Endothelial cell (in vitro differentiated cells): Measurements from ENCODE around the gene PTPRCAP. TPM values are rescaled to one million over a fixed set of nuclear protein-coding genes. Genes with fewer than 3 reads are reported as not detected.

Source experiments
- DNase-seq: peaks from one replicate; pipeline ENCODE4 v3.0.0; 2021; ENCODE audit warnings: low spot score
- H3K27ac Mint-ChIP-seq: one replicate; pipeline ENCODE4 v1.8.0; 2021; ENCODE audit warnings: mixed read lengths, inconsistent platforms; ENCODE audit not compliant: unreplicated experiment
- H3K27me3 Mint-ChIP-seq: one replicate; pipeline ENCODE4 v1.8.0; 2021; ENCODE audit warnings: mild to moderate bottlenecking, moderate library complexity, mixed read lengths, inconsistent platforms; ENCODE audit not compliant: unreplicated experiment
- H3K36me3 Mint-ChIP-seq: one replicate; pipeline ENCODE4 v1.8.0; 2021; ENCODE audit warnings: mild to moderate bottlenecking, low read depth, mixed read lengths, inconsistent platforms; ENCODE audit not compliant: unreplicated experiment
- H3K4me1 Mint-ChIP-seq: one replicate; pipeline ENCODE4 v1.8.0; 2021; ENCODE audit warnings: mild to moderate bottlenecking, mixed read lengths, inconsistent platforms; ENCODE audit not compliant: unreplicated experiment
- H3K4me3 Mint-ChIP-seq: one replicate; pipeline ENCODE4 v1.8.0; 2021; ENCODE audit warnings: mild to moderate bottlenecking, mixed read lengths, inconsistent platforms; ENCODE audit not compliant: unreplicated experiment
- H3K9me3 Mint-ChIP-seq: one replicate; pipeline ENCODE4 v1.8.0; 2021; ENCODE audit warnings: mixed read lengths, inconsistent platforms; ENCODE audit not compliant: unreplicated experiment
- CTCF ChIP-seq: fragments of 200-600 bp; sonication (generic); IDR thresholded peaks from one replicate; pipeline ENCODE4 v1.5.0; 2021; ENCODE audit warnings: antibody characterized with exemption; ENCODE audit not compliant: unreplicated experiment
- total RNA-seq: library from RNA; stranded (reverse); fragmentation: NEBNext Ultra II Directional; extraction: Animal tissue kit (Norgen Biotek cat#: 25700); gene quantifications from one replicate; pipeline ENCODE4 v1.2.1, GENCODE V29; 2021; ENCODE audit not compliant: unreplicated experiment

Gene PTPRCAP
- total RNA-seq, 1 donor from 2014 or later: 12.9 TPM

DNA sequence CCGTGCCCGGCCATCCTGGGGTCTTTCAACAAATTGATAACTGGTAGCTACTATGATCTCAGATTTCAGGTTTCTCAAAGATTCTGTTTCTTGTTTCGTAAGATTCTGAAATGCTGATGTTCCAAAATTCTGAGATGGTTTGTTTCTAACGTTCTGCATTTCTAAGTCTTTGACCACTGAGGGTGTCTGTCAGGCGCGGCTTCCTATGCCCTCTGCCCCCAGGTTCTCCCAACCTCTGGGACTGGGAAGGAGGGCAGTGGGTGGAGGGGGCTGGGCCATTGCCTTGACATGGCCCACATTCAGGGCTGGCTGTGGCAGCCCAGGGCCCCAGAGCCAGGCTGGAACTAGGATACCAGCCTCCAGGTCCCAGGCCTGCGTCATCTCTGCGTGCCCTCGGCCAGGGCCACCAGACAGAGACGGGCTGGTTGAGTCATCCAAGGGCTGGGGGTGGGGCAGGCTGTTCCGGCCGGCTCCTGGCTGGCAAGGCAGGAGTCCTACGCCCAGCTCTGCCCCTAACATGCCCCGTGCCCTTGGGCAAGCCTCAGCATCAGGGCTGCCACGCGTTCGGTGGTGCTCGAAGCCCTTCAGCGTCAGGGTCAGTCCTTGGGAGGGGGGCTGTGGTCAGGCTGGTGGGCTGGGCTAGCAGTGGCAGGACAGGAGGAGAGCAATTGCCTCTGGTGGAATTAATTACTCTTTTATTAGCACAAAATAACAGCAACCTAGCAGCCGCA is 26.4 kb upstream of the PTPRCAP start:
- no peaks in the 10 kb centered on the region for H3K9me3 Mint-ChIP-seq
- H3K27ac Mint-ChIP-seq: no peak overlapping the region
- DNase-seq: no peak
- peaks cover 5% of the 10 kb centered on the region for H3K27me3 Mint-ChIP-seq
- H3K4me3 Mint-ChIP-seq: peak overlapping the region; percentile 67
- H3K4me1 Mint-ChIP-seq: peaks cover 10% of the 10 kb centered on the region
- no peak for TF ChIP-seq CTCF
- H3K36me3 Mint-ChIP-seq: no peaks in the 10 kb centered on the region

DNA sequence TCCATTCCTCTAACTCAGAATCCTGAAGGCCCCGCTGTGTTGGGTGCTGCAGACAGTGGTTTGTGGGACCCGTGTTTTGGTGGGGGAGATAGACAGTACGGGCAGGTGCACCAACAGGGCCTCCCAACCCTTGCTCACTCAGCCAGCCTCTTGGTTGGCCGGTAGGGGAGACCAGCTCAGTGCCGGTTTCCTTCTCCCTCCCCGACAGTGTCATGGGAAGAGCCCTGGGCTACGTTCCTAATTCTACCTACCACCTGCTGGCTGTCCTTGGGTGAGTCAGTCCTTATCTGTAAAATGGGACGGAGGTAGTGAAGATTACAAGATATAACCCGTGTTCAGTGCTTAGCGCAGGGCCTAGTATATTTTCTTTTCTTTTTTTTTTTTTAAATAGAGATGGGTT is 25.7 kb upstream of the PTPRCAP start:
- H3K4me3 Mint-ChIP-seq: no peak overlapping the region

GRCh38 chr11:67458266-67458665 is 20.8 kb upstream of the PTPRCAP start:
- Mint-ChIP-seq H3K4me3 (no peak overlapping the region), H3K27ac (no peak overlapping the region), H3K4me1 (peaks cover 2% of the 10 kb centered on the region), H3K36me3 (no peaks in the 10 kb centered on the region), H3K27me3 (peaks cover 10% of the 10 kb centered on the region), H3K9me3 (no peaks in the 10 kb centered on the region)
- no peak for DNase-seq
- TF ChIP-seq CTCF: no peak

More for the DNA sequence above, 25.7 kb upstream of the PTPRCAP start:
- DNase-seq: no peak
- no peak for TF ChIP-seq CTCF
- Mint-ChIP-seq H3K27me3 (peaks cover 9% of the 10 kb centered on the region), H3K36me3 (no peaks in the 10 kb centered on the region), H3K4me1 (peaks cover 7% of the 10 kb centered on the region), H3K27ac (no peak overlapping the region), H3K9me3 (no peaks in the 10 kb centered on the region)

DNA sequence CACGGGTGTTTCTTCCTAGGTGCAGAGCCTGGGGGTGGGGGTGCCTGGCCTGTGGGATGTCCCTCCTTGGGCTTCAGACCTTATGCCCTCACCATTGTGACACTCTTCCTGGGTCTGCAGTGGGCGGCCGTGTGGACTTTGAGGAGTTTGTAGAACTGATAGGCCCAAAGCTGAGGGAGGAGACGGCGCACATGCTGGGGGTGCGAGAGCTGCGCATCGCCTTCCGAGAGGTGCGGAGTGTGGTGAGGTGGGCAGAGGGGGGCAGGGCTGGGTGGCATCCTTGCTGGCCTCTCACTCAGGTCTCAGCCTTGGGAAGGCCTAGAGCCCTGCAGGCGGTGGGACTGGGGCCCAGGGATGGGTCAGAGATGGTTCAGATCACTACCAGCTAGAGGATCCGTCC is 20.0 kb upstream of the PTPRCAP start:
- DNase-seq: no peak
- H3K4me1 Mint-ChIP-seq: peaks cover 2% of the 10 kb centered on the region
- no peaks in the 10 kb centered on the region for H3K9me3 Mint-ChIP-seq
- no peak overlapping the region for H3K27ac Mint-ChIP-seq
- H3K4me3 Mint-ChIP-seq: no peak overlapping the region
- H3K36me3 Mint-ChIP-seq: no peaks in the 10 kb centered on the region
- TF ChIP-seq CTCF: no peak
- peaks cover 10% of the 10 kb centered on the region for H3K27me3 Mint-ChIP-seq

GRCh38 chr11:67456068-67456705 is 18.7 kb upstream of the PTPRCAP start:
- no peak overlapping the region for H3K4me3 Mint-ChIP-seq
- H3K36me3 Mint-ChIP-seq: no peaks in the 10 kb centered on the region
- no peak for TF ChIP-seq CTCF
- no peak for DNase-seq
- no peak overlapping the region for H3K27ac Mint-ChIP-seq
- H3K9me3 Mint-ChIP-seq: no peaks in the 10 kb centered on the region
- H3K27me3 Mint-ChIP-seq: peaks cover 13% of the 10 kb centered on the region
- peaks cover 2% of the 10 kb centered on the region for H3K4me1 Mint-ChIP-seq
